Mesenchymal stem cell (in vitro differentiated cells and primary cell): Measurements from ENCODE around the gene TTC33.

Experiments
- DNase-seq: peaks from one replicate; pipeline ENCODE4 v3.0.0-alpha.2; 2013
- H2AFZ ChIP-seq: one replicate; pipeline ENCODE4 v1.6.1; 2013; ENCODE audit warnings: low read depth, mild to moderate bottlenecking, control low read depth, inconsistent platforms, low read length, moderate library complexity
- H2AK5ac ChIP-seq: 2 replicates; pipeline ENCODE4 v1.6.1; 2013; ENCODE audit warnings: low read length, moderate library complexity, mild to moderate bottlenecking, inconsistent platforms; ENCODE audit not compliant: severe bottlenecking
- H2BK120ac ChIP-seq: one replicate; pipeline ENCODE4 v1.6.1; 2013; ENCODE audit warnings: low read depth, mild to moderate bottlenecking, inconsistent platforms, low read length, moderate library complexity
- H2BK12ac ChIP-seq, 2 experiments: one replicate each; pipeline ENCODE4 v1.6.1; 2013; ENCODE audit warnings: inconsistent platforms in 2 of 2, low read length in 2 of 2, mild to moderate bottlenecking in 2 of 2, moderate library complexity in 2 of 2, control low read depth in 1 of 2
- H2BK15ac ChIP-seq: one replicate; pipeline ENCODE4 v1.6.1; 2013; ENCODE audit warnings: mild to moderate bottlenecking, low read depth, inconsistent platforms; ENCODE audit not compliant: poor library complexity, severe bottlenecking
- H2BK5ac ChIP-seq: 2 replicates; pipeline ENCODE4 v1.6.1; 2013; ENCODE audit warnings: low read depth, mild to moderate bottlenecking, low read length, control low read depth, inconsistent platforms; ENCODE audit not compliant: poor library complexity, severe bottlenecking
- H3K14ac ChIP-seq, 2 experiments: one replicate each; pipeline ENCODE4 v1.6.1; 2013; ENCODE audit warnings: inconsistent platforms in 2 of 2, low read length in 2 of 2, control low read depth in 1 of 2, mild to moderate bottlenecking in 1 of 2, moderate library complexity in 1 of 2
- H3K18ac ChIP-seq, 2 experiments: one replicate each; pipeline ENCODE4 v1.6.1; 2013; ENCODE audit warnings: inconsistent platforms in 2 of 2, low read length in 2 of 2, control low read depth in 1 of 2, low read depth in 1 of 2, mild to moderate bottlenecking in 1 of 2
- H3K23ac ChIP-seq, 2 experiments: one replicate each; pipeline ENCODE4 v1.6.1; 2013; ENCODE audit warnings: inconsistent platforms in 2 of 2, low read length in 2 of 2, mild to moderate bottlenecking in 2 of 2, moderate library complexity in 2 of 2, control low read depth in 1 of 2
- H3K27ac ChIP-seq: 2 replicates; pipeline ENCODE4 v1.5.1; 2013; ENCODE audit warnings: mild to moderate bottlenecking, moderate library complexity, low read length, control low read depth, inconsistent platforms; ENCODE audit not compliant: poor library complexity, severe bottlenecking
- H3K27me3 ChIP-seq, 2 experiments: 2 replicates each; pipeline versions ENCODE4 v1.6.1 to v1.7.0; 2013; ENCODE audit warnings: low read length in 2 of 2, mild to moderate bottlenecking in 2 of 2, moderate library complexity in 2 of 2, control low read depth in 1 of 2, inconsistent platforms in 1 of 2; ENCODE audit not compliant: control insufficient read depth in 1 of 2, insufficient read depth in 1 of 2
- H3K36me3 ChIP-seq, 2 experiments: 2 replicates each; pipeline versions ENCODE4 v1.6.1 to v1.7.0; 2013; ENCODE audit warnings: low read length in 2 of 2, control low read depth in 1 of 2, inconsistent platforms in 1 of 2, low read depth in 1 of 2, mild to moderate bottlenecking in 1 of 2; ENCODE audit not compliant: insufficient read depth in 2 of 2, control insufficient read depth in 1 of 2
- H3K4ac ChIP-seq, 2 experiments: one replicate each; pipeline ENCODE4 v1.6.1; 2013; ENCODE audit warnings: inconsistent platforms in 2 of 2, low read length in 2 of 2, mild to moderate bottlenecking in 2 of 2, moderate library complexity in 2 of 2, control low read depth in 1 of 2, low read depth in 1 of 2
- H3K4me1 ChIP-seq: 2 replicates; pipeline ENCODE4 v1.6.1; 2013; ENCODE audit warnings: low read depth, low read length, control low read depth; ENCODE audit not compliant: control insufficient read depth, insufficient read depth
- H3K4me2 ChIP-seq: 2 replicates; pipeline ENCODE4 v1.6.1; 2013; ENCODE audit warnings: low read length, mild to moderate bottlenecking, inconsistent platforms; ENCODE audit not compliant: poor library complexity, severe bottlenecking
- H3K4me3 ChIP-seq, 2 experiments: 2 replicates each; pipeline versions ENCODE4 v1.5.1 to v1.7.0; 2013; ENCODE audit warnings: low read length in 2 of 2, mild to moderate bottlenecking in 2 of 2, control low read depth in 1 of 2, low read depth in 1 of 2; ENCODE audit not compliant: insufficient read depth in 1 of 2
- H3K79me1 ChIP-seq: replicated peaks from 2 replicates; pipeline ENCODE4 v1.6.1; 2013; ENCODE audit warnings: mild to moderate bottlenecking, control low read depth, low read length, inconsistent platforms; ENCODE audit not compliant: poor library complexity, severe bottlenecking
- H3K9ac ChIP-seq: 2 replicates; pipeline ENCODE4 v1.7.0; 2013; ENCODE audit warnings: mild to moderate bottlenecking, low read length, moderate library complexity
- H3K9me3 ChIP-seq: 2 replicates; pipeline ENCODE4 v1.7.0; 2013; ENCODE audit warnings: mild to moderate bottlenecking, low read length; ENCODE audit not compliant: control insufficient read depth
- H4K8ac ChIP-seq: one replicate; pipeline ENCODE4 v1.6.1; 2013; ENCODE audit warnings: inconsistent platforms, mild to moderate bottlenecking, low read length, moderate library complexity
- H4K91ac ChIP-seq: one replicate; pipeline ENCODE4 v1.6.1; 2013; ENCODE audit warnings: mild to moderate bottlenecking, low read length, inconsistent platforms
- WGBS: methylation state at CpG from one replicate; pipeline ENCODE4 v1.1.7; 2013; ENCODE audit warnings: mixed read lengths; 5-methylcytosine and 5-hydroxymethylcytosine counted together

The TTC33 gene

DNA sequence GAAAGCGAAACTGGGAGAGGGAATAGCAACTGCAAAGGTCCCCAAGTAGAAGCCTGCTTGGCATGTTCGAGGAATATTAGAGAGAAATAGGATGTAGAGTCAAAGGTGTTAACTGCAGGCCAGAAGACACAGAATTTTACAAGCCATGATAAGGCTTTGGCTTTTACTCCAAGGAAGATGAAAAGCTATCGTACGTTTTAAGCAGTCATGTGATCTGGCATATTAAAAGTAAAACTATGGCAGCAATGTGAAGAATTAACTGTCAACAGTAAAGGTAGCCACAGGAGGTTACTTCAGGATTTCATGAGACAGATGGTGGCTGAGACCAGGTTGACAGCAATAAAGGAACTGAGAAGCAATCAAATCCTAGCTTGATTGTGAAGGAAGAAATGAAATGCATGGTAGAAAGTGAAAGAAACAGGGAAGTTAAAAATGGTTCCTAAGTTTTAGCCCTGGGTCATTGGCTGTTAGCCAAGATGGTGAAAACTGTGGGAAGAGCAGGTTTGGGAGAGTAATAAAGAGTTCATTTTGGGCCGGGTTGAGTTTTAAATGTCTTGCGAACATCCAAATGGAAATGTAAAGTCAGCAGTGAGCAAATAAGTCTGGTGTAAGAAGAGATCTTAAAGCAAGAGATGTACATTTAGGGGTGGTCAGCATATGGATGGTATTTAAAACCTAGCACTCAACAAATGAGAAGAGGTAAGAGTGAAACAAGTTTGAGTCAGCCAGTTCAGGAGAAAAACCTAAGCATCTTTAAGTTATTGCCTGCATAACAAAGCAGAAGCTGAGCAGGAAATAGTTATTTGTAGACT, 20.3 kb upstream of the TTC33 start:
- WGBS, result 93% methylated on average over 6 of the region's 6 CpGs
- peaks cover 3% of the 10 kb centered on the region for H3K4me1 ChIP-seq
- no peak overlapping the region for H3K4ac ChIP-seq
- no peak overlapping the region for H3K4me2 ChIP-seq
- no peak overlapping the region for H4K8ac ChIP-seq
- H3K36me3 ChIP-seq, result peaks cover 5 to 58% of the 10 kb centered on the region in 2 experiments
- H3K9ac ChIP-seq, result no peak overlapping the region
- no peak overlapping the region for H4K91ac ChIP-seq
- peaks cover 13% of the 10 kb centered on the region for H3K79me1 ChIP-seq
- no peak overlapping the region for H3K23ac ChIP-seq
- no peak overlapping the region for H2BK12ac ChIP-seq
- no peaks in the 10 kb centered on the region for H3K27me3 ChIP-seq
- no peak overlapping the region for H3K4me3 ChIP-seq
- H3K9me3 ChIP-seq, result no peaks in the 10 kb centered on the region
- no peak overlapping the region for H2BK5ac ChIP-seq
- H2BK15ac ChIP-seq, result no peak overlapping the region
- DNase-seq, result no peak
- no peak overlapping the region for H3K14ac ChIP-seq
- H2AK5ac ChIP-seq, result no peak overlapping the region
- no peak overlapping the region for H3K18ac ChIP-seq
- H3K27ac ChIP-seq, result peak overlapping the region; percentile 20
- H2AFZ ChIP-seq, result no peak overlapping the region
- no peak overlapping the region for H2BK120ac ChIP-seq

DNA sequence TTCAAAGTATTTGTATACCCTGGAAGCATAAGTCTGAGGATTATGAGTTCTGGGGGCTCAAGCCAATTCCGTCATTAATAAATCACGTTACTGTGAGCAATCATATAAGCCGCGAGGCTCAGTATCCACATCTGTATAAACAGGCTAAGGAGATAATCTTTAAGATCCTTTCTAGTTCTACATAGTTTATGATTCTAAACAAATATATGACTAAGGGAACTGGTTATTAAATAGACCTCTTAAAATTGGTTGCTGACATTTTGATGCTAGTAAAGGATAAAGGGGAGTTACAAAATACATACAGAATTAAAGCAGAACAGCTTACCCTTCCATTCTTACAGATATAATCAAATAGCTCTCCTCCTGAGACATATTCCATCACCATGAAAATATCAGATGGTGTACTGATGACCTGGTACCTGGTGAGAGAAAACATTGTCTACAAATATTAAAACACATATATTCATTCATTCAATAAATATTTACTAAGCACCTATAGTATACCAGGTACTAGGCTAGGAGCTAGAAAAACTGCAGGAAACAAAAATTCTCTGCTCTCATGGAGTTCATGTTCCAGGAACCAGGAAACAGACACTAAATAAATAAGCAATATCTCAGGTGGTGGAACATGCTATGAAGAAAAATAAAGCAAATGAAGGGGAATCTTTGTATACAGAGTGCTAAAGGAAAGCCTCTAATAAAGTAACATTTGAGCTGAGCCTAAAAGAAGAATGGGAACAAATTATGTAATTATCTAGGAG, 19.5 kb upstream of the TTC33 start:
- Histone ChIP-seq H2AFZ (no peak overlapping the region), H4K91ac (no peak overlapping the region), H2BK5ac (no peak overlapping the region), H3K9ac (no peak overlapping the region), H3K4me3 (no peak overlapping the region), H2BK120ac (no peak overlapping the region), H3K4ac (no peak overlapping the region), H3K27ac (no peak overlapping the region), H3K27me3 (no peaks in the 10 kb centered on the region), H3K14ac (no peak overlapping the region), H3K79me1 (peaks cover 13% of the 10 kb centered on the region), H2BK12ac (no peak overlapping the region), H4K8ac (no peak overlapping the region), H3K18ac (no peak overlapping the region), H2BK15ac (no peak overlapping the region), H3K4me1 (peaks cover 3% of the 10 kb centered on the region), H3K4me2 (no peak overlapping the region), H3K36me3 (peaks cover 8 to 60% of the 10 kb centered on the region in 2 experiments), H3K23ac (no peak overlapping the region), H3K9me3 (no peaks in the 10 kb centered on the region), H2AK5ac (no peak overlapping the region)
- DNase-seq, result no peak
- 90% methylated on average over 3 of the region's 4 CpGs for WGBS

DNA sequence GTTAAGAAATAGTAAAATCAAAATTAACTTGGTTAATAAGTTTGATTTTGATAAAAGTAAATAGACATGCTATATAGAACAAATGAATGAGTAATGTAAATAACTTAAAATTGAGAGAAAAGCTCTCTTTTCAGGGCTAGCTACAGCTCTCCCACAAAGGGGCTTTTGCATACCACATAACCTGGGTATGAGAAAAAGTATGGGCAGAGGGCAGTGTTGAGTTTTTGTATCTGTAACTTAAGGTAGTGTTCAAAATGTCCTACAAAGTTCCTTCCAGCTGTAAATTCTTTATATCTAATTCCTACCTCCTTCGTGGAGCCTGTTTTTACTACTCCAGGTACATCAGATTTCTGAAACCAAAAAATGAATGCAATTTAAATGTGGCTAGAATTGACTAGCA, 18.9 kb upstream of the TTC33 start:
- Histone ChIP-seq H2AFZ (no peak overlapping the region), H3K79me1 (peaks cover 16% of the 10 kb centered on the region), H4K91ac (no peak overlapping the region), H3K36me3 (peaks cover 11 to 67% of the 10 kb centered on the region in 2 experiments), H2BK120ac (no peak overlapping the region), H3K14ac (no peak overlapping the region), H3K9ac (no peak overlapping the region), H2BK12ac (no peak overlapping the region), H2AK5ac (no peak overlapping the region), H4K8ac (no peak overlapping the region), H2BK15ac (no peak overlapping the region), H3K27me3 (no peaks in the 10 kb centered on the region), H3K23ac (no peak overlapping the region), H2BK5ac (no peak overlapping the region), H3K4ac (no peak overlapping the region), H3K4me3 (no peak overlapping the region), H3K9me3 (no peaks in the 10 kb centered on the region), H3K4me2 (no peak overlapping the region), H3K27ac (no peak overlapping the region), H3K4me1 (peaks cover 3% of the 10 kb centered on the region), H3K18ac (no peak overlapping the region)
- no peak for DNase-seq
- no CpG with 5 or more reads among the region's 1 CpG for WGBS

DNA sequence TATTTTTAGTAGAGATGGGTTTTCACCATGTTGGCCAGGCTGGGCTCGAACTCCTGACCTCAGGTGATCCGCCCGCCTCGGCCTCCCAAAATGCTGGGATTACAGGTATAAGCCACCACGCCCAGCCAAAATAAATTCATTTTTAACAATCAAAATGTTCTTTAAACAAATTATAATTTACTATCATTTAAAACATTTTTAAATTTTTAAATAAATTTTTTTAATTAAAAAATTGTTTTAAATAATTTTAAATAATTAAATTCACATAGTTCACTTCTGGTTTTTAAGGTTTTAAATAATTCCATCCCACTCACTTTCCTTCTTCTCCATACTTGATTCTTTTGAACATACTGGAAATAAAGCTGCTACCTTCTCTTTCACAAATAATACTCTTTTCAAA, 15.0 kb upstream of the TTC33 start:
- Histone ChIP-seq H2AK5ac (no peak overlapping the region), H3K4me2 (no peak overlapping the region), H3K9me3 (no peaks in the 10 kb centered on the region), H2BK120ac (no peak overlapping the region), H4K8ac (no peak overlapping the region), H3K27ac (no peak overlapping the region), H3K79me1 (peaks cover 18% of the 10 kb centered on the region), H3K9ac (no peak overlapping the region), H3K23ac (no peak overlapping the region), H4K91ac (no peak overlapping the region), H3K4me3 (no peak overlapping the region), H3K14ac (no peak overlapping the region), H2BK12ac (no peak overlapping the region), H3K36me3 (peaks cover 11 to 93% of the 10 kb centered on the region in 2 experiments), H2BK5ac (no peak overlapping the region), H3K4me1 (peaks cover 3% of the 10 kb centered on the region), H2AFZ (no peak overlapping the region), H3K27me3 (no peaks in the 10 kb centered on the region), H3K4ac (no peak overlapping the region), H3K18ac (no peak overlapping the region), H2BK15ac (no peak overlapping the region)
- 95% methylated on average over 3 of the region's 5 CpGs for WGBS
- no peak for DNase-seq
